Tibial artery (tissue), 4 donors: ENCODE results near the gene RBM27.
"Not testable (repeated sequence)": the region's sequence is repeated elsewhere in the genome, so short reads cannot be mapped to it uniquely, and the experiment has no call there.

Experiments
- DNase-seq, 2 donors: peaks; one replicate each; pipeline ENCODE4 v3.0.0-alpha.2; 2019
- H3K27ac ChIP-seq, 2 donors: fragments of 200-600 bp; sonication (generic) in 1 of 2; 1 replicate in 1 of 2; 2 replicates in 1 of 2; pipeline ENCODE4 v1.5.1; 2018 to 2019; ENCODE audit warnings: mild to moderate bottlenecking in 1 of 2
- H3K27me3 ChIP-seq, 2 donors: fragments of 200-600 bp; sonication (generic) in 1 of 2; one replicate each; pipeline versions ENCODE4 v1.5.1 to v1.6.0; 2016 to 2019
- H3K36me3 ChIP-seq, 3 donors: fragments of 200-600 bp; sonication (generic) in 2 of 3; one replicate each; pipeline ENCODE4 v1.5.1; 2016 to 2019; ENCODE audit warnings: mild to moderate bottlenecking in 2 of 3
- H3K4me1 ChIP-seq, 4 donors: fragments of 200-600 bp; sonication (generic) in 2 of 4; 1 replicate in 3 of 4; 2 replicates in 1 of 4; pipeline ENCODE4 v1.5.1; 2016 to 2019
- H3K4me3 ChIP-seq, 2 donors: fragments of 200-600 bp; sonication (generic) in 1 of 2; 1 replicate in 1 of 2; 2 replicates in 1 of 2; pipeline ENCODE4 v1.5.1; 2018 to 2019; ENCODE audit warnings: mild to moderate bottlenecking in 2 of 2
- H3K9me3 ChIP-seq, 3 donors: fragments of 200-600 bp; sonication (generic) in 1 of 3; one replicate each; pipeline ENCODE4 v1.5.1; 2016 to 2019
- intact Hi-C: fragments of 100-400 bp; cut with DNase I; formaldehyde crosslinking; loops from one replicate; pipeline ENCODE4 v1.15.0; 2023; ENCODE audit warnings: low total_unique reads
- TF ChIP-seq, protein P1 (sequence below), 2 experiments: fragments of 200-600 bp in 1 of 2; fragments of 450-650 bp in 1 of 2; IDR thresholded peaks; one replicate each; pipeline ENCODE4 v1.5.1; 2017 to 2019; ENCODE audit warnings: antibody characterized with exemption in 2 of 2, mild to moderate bottlenecking in 1 of 2, moderate library complexity in 1 of 2

Gene RBM27

DNA sequence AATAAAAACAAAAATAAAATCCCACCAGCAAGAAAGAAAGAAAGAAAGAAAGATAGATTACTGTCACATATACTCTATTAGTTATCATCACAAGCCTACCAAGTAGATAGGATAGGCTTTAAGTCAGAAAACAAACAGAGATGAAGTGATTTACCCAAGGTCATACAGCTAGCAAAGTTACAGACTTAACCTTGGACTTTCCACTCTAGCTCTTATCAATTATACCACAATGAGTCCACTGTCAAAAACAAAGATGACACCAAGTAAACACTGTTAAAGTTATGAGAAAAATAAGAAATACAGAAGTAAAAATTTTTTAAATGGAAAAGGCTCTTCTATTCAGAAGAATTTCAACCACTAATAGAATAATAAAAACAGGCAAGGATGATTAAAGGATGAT is 34.3 kb upstream of the RBM27 start:
- Histone ChIP-seq H3K36me3 (peaks cover 53 to 82% (median 76%) of the 10 kb centered on the region in 3 donors), H3K4me3 (no peak overlapping the region), H3K4me1 (no peaks in the 10 kb centered on the region), H3K27me3 (no peaks in the 10 kb centered on the region), H3K27ac (no peak overlapping the region), H3K9me3 (no peaks in the 10 kb centered on the region)
- DNase-seq = no peak
- TF ChIP-seq, protein P1, sequence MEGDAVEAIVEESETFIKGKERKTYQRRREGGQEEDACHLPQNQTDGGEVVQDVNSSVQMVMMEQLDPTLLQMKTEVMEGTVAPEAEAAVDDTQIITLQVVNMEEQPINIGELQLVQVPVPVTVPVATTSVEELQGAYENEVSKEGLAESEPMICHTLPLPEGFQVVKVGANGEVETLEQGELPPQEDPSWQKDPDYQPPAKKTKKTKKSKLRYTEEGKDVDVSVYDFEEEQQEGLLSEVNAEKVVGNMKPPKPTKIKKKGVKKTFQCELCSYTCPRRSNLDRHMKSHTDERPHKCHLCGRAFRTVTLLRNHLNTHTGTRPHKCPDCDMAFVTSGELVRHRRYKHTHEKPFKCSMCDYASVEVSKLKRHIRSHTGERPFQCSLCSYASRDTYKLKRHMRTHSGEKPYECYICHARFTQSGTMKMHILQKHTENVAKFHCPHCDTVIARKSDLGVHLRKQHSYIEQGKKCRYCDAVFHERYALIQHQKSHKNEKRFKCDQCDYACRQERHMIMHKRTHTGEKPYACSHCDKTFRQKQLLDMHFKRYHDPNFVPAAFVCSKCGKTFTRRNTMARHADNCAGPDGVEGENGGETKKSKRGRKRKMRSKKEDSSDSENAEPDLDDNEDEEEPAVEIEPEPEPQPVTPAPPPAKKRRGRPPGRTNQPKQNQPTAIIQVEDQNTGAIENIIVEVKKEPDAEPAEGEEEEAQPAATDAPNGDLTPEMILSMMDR (IDR thresholded peaks at IDR 0.05) = no peak
- intact Hi-C loops = no loop called here

DNA sequence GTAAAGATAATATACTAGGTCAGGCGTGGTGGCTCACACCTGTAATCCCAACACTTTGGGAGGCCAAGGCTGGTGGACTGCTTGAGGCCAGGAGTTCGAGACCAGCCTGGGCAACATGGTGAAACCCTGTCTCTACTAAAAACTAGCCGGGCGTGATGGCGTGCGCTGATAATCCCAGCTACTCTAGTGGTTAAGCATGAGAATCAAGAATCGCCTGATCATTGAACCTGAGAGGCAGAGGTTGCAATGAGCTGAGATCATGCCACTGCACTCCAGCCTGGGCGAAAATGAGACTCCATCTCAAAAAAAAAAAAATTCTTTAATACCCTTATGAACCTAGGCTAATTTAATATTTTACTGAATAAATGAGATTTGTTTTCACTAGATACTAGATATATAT is 30.4 kb upstream of the RBM27 start:
- not testable (repeated sequence) for H3K9me3 ChIP-seq, H3K4me1 ChIP-seq, H3K27ac ChIP-seq, DNase-seq, H3K27me3 ChIP-seq, H3K4me3 ChIP-seq
- H3K36me3 ChIP-seq = peaks cover 30 to 66% (median 55%) of the 10 kb centered on the region in 3 donors
- intact Hi-C loops = loop anchor here (10.0 kb wide), 1 partner anchor 92 kb away; no protein-coding TSS in a partner anchor

DNA sequence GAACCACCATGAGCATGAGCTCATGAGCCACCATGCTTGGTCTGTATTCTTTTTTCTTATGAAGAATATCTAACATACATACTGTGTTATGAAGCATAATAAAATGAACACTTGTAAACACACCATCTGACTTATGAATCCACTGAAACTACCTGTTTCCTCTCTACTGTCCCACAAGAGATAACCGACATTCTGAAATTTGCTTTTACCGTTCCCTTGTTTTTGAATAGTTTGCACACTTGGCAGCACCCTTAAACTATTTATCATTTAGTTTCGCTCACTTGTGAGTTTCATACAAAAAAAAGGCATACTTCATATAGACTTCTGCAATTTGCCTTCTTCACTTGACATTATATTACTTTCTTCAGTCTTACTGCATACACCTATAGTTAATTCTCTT is 29.8 kb upstream of the RBM27 start:
- intact Hi-C loops = loop anchor here (10.0 kb wide), 1 partner anchor 91 kb away; no protein-coding TSS in a partner anchor
- Histone ChIP-seq H3K27ac (no peak overlapping the region), H3K4me1 (no peaks in the 10 kb centered on the region), H3K9me3 (no peaks in the 10 kb centered on the region), H3K27me3 (no peaks in the 10 kb centered on the region), H3K4me3 (no peak overlapping the region), H3K36me3 (peaks cover 30 to 61% (median 50%) of the 10 kb centered on the region in 3 donors)
- no peak for DNase-seq
- TF ChIP-seq, protein P1 (IDR thresholded peaks at IDR 0.05) = no peak

DNA sequence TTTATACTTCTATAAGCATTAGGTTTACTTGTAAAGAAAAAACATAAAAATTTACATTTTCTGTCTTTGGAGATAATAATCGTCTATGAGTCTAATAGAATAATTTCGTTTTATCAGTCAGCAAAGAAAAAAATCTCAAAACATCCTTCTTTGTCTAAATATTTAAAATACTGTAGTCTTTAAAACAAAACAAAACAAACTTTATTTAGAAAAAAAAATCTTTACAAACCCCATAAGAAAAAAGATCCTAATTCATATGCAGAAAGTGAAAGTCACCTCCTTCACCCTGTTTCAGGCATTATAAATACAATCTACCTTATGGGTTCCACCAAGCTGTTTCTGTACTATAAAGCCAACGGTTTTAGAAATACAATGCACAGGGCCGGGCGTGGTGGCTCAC is 26.6 kb upstream of the RBM27 start:
- Histone ChIP-seq H3K36me3 (peaks cover 15 to 30% (median 18%) of the 10 kb centered on the region in 3 donors), H3K9me3 (no peaks in the 10 kb centered on the region), H3K27ac (no peak overlapping the region), H3K4me3 (no peak overlapping the region), H3K27me3 (no peaks in the 10 kb centered on the region), H3K4me1 (peaks cover 0 to 23% (median 5%) of the 10 kb centered on the region in 4 donors)
- TF ChIP-seq, protein P1 (IDR thresholded peaks at IDR 0.05) = no peak
- DNase-seq = no peak
- intact Hi-C loops = loop anchor here (10.0 kb wide), 1 partner anchor 88 kb away; no protein-coding TSS in a partner anchor

DNA sequence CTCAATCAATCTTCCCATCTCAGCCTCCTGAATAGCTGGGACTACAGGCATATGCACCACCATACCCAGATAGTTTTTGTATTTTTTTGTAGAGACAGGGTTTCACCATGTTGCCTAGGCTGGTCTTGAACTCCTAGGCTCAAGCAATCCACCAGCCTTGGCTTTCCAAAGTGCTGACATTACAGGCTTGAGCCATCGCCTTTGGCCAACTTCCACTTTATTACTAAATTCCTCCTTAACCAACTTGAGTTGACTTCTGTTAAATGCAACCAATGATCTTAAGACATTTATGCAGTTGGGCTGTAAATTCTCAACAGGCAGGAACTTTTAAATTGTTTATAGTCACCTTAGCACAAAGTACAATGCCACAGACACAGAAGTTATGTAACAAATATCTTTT is 23.7 kb upstream of the RBM27 start:
- no peak for DNase-seq
- no peak overlapping the region for H3K4me3 ChIP-seq
- H3K4me1 ChIP-seq = peaks cover 0 to 29% (median 5%) of the 10 kb centered on the region in 4 donors
- no peak overlapping the region for H3K27ac ChIP-seq
- no peaks in the 10 kb centered on the region for H3K9me3 ChIP-seq
- TF ChIP-seq, protein P1 (IDR thresholded peaks at IDR 0.05) = no peak
- H3K36me3 ChIP-seq = peaks cover 12 to 24% (median 15%) of the 10 kb centered on the region in 3 donors
- no peaks in the 10 kb centered on the region for H3K27me3 ChIP-seq
- intact Hi-C loops = loop anchor here (10.0 kb wide), 2 partner anchors 85 to 245 kb away; no protein-coding TSS in a partner anchor

DNA sequence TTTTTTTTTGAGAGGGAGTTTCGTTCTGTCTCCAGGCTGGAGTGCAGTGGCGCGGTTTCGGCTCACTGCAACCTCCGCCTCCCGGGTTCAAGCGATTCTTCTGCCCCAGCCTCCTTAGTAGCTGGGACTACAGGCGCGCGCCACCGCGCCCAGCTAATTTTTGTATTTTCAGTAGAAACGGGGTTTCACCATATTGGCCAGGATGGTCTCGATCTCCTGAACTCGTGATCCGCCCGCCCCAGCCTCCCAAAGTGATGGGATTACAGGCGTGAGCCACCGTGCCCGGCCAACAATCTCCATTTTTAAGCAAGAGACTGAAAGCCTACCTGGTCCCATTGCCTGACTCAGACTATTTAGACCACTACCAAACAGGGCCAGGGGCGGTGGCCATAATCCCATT is 20.0 kb upstream of the RBM27 start:
- Histone ChIP-seq H3K4me1 (peaks cover 0 to 29% (median 5%) of the 10 kb centered on the region in 4 donors), H3K4me3 (peak overlapping the region; percentile 59 to 66), H3K27ac (peak overlapping the region in 1 of 2 donors; percentile 75)
- not testable (repeated sequence) for H3K36me3 ChIP-seq, H3K9me3 ChIP-seq, H3K27me3 ChIP-seq
- peak in 1 of 2 donors; percentile 68 for DNase-seq
- intact Hi-C loops = loop anchor here (2.0 to 10.0 kb wide), 2 partner anchors 19 to 241 kb away; partner anchors contain the start of gene RBM27
